Ishikawa (cell line): ENCODE data around the gene FGF18.

ENCODE experiments used
- CEBPB ChIP-seq: IDR thresholded peaks from 2 replicates; pipeline ENCODE4 v1.6.1; 2012
- CREB1 ChIP-seq: IDR thresholded peaks from 2 replicates; pipeline ENCODE4 v1.6.1; 2012; ENCODE audit warnings: low read depth
- EGR1 ChIP-seq: IDR thresholded peaks from 2 replicates; pipeline ENCODE4 v1.6.1; 2012
- EP300 ChIP-seq: IDR thresholded peaks from 2 replicates; pipeline ENCODE4 v1.6.1; 2012; ENCODE audit warnings: borderline replicate concordance
- FOXM1 ChIP-seq: IDR thresholded peaks from 2 replicates; pipeline ENCODE4 v1.6.1; 2012; ENCODE audit warnings: low read depth, borderline replicate concordance
- MAX ChIP-seq: IDR thresholded peaks from 2 replicates; pipeline ENCODE4 v1.6.1; 2012
- NFIC ChIP-seq: IDR thresholded peaks from 2 replicates; pipeline ENCODE4 v1.6.1; 2012
- RAD21 ChIP-seq: IDR thresholded peaks from 2 replicates; pipeline ENCODE4 v1.6.1; 2012; ENCODE audit warnings: low read depth
- REST ChIP-seq: IDR thresholded peaks from 2 replicates; pipeline ENCODE4 v1.6.1; 2012; ENCODE audit warnings: low read depth, mild to moderate bottlenecking
- TAF1 ChIP-seq: IDR thresholded peaks from 2 replicates; pipeline ENCODE4 v1.6.1; 2012; ENCODE audit warnings: low read depth, mild to moderate bottlenecking
- TCF12 ChIP-seq: IDR thresholded peaks from 2 replicates; pipeline ENCODE4 v1.6.1; 2012; ENCODE audit warnings: low read depth
- TEAD4 ChIP-seq: IDR thresholded peaks from 2 replicates; pipeline ENCODE4 v1.6.1; 2012
- USF1 ChIP-seq: IDR thresholded peaks from 2 replicates; pipeline ENCODE4 v1.6.1; 2012
- YY1 ChIP-seq: IDR thresholded peaks from 2 replicates; pipeline ENCODE4 v1.6.1; 2012; ENCODE audit warnings: low read depth
- ZBTB7A ChIP-seq: IDR thresholded peaks from 2 replicates; pipeline ENCODE4 v1.6.1; 2012; ENCODE audit warnings: low read depth

The FGF18 gene

DNA sequence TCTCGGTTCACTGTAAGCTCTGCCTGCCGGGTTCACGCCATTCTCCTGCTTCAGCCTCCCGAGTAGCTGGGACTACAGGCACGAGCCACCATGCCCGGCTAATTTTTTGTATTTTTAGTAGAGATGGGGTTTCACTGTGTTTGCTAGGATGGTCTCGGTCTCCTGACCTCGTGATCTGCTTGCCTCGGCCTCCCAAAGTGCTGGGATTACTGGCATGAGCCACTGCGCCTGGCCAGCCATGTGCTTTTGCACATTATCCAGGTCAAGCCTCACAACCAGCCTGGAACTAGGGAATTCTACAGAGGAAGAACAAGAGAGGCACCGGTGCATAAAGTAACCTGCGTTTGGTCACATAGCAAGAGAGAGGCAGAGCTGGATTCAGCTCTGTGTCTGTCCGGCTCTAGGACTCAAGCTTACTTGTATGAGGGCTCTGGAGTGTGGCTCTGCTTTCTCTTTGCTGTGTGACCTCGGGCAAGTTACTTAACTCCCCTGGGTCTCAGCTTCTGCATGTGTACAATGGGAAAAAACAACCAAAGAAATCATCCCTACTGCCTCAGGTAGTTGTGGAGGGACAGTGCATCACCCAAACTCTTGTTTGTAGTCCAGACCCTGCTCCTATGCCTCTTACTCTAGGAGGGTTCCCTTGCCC, 6.3 kb downstream of the FGF18 start:
- TF ChIP-seq FOXM1 (no peak), TEAD4 (no peak), CEBPB (no peak), USF1 (no peak), CREB1 (no peak), MAX (no peak), TAF1 (no peak), NFIC (no peak), TCF12 (no peak), REST (no peak), ZBTB7A (no peak), YY1 (no peak), EP300 (no peak)

GRCh38 chr5:171426266-171426665, 6.8 kb downstream of the FGF18 start:
- TF ChIP-seq CREB1 = no peak
- no peak for TF ChIP-seq RAD21
- no peak for TF ChIP-seq EP300
- no peak for TF ChIP-seq USF1
- no peak for TF ChIP-seq TAF1
- no peak for TF ChIP-seq YY1
- no peak for TF ChIP-seq MAX
- no peak for TF ChIP-seq TEAD4
- TF ChIP-seq EGR1 = no peak
- no peak for TF ChIP-seq NFIC
- no peak for TF ChIP-seq ZBTB7A
- no peak for TF ChIP-seq FOXM1
- no peak for TF ChIP-seq REST
- TF ChIP-seq CEBPB = no peak
- TF ChIP-seq TCF12 = no peak

- TF ChIP-seq ZBTB7A (no peak), USF1 (no peak), RAD21 (no peak), EP300 (no peak), CEBPB (no peak), CREB1 (no peak), YY1 (no peak), REST (no peak), NFIC (no peak), EGR1 (no peak), FOXM1 (no peak)
Observed at GRCh38 chr5:171426680-171427079, 7.2 kb downstream of the FGF18 start.
